SK-N-SH (cell line): ENCODE measurements around the gene TXNRD1. TPM values are rescaled to one million over a fixed set of nuclear protein-coding genes. Genes with fewer than 3 reads are reported as not detected.

Source experiments
- CTCF ChIA-PET: fragments of 300-600, 350-600 bp; formaldehyde crosslinking; extraction: SDS; loops from one replicate; lab custom pipeline; 2021; lab: Yijun Ruan, JAX
- POLR2A ChIA-PET: fragments of 350-600 bp; sonication (Branson Sonifier 250); formaldehyde crosslinking; extraction: SDS; loops from one replicate; lab custom pipeline; 2020; ENCODE audit warnings: antibody characterized with exemption, inconsistent platforms; lab: Yijun Ruan, JAX
- DNase-seq: peaks from one replicate; pipeline ENCODE4 v3.0.0; 2012
- H2AFZ ChIP-seq: fragments of 200-600 bp; sonication (generic); 2 replicates; pipeline ENCODE4 v1.8.1; 2016; ENCODE audit warnings: antibody characterized with exemption, mild to moderate bottlenecking, low read depth
- H3F3A ChIP-seq: fragments of 200-600 bp; sonication (generic); replicated peaks from 2 replicates; pipeline ENCODE3; 2016; ENCODE audit warnings: antibody characterized with exemption, mild to moderate bottlenecking; ENCODE audit not compliant: insufficient read depth
- H3K27ac ChIP-seq, 2 experiments: fragments of 200-500 bp in 1 of 2; fragments of 200-600 bp in 1 of 2; sonication (Bioruptor generic) in 1 of 2; sonication (generic), shearing (Covaris generic) in 1 of 2; 2 replicates each; pipeline versions ENCODE4 v1.5.1 to v1.6.1; 2014 to 2016; ENCODE audit warnings: low read depth in 2 of 2, inconsistent platforms in 1 of 2, low read length in 1 of 2, mild to moderate bottlenecking in 1 of 2, mixed read lengths in 1 of 2
- H3K27me3 ChIP-seq: fragments of 200-600 bp; sonication (generic), shearing (Covaris generic); 2 replicates; pipeline ENCODE4 v1.6.1; 2016; ENCODE audit warnings: mixed run types; ENCODE audit not compliant: insufficient read depth
- H3K36me3 ChIP-seq, 2 experiments: fragments of 200-500 bp in 1 of 2; fragments of 200-600 bp in 1 of 2; sonication (Bioruptor generic) in 1 of 2; sonication (generic) in 1 of 2; replicated peaks in 1 of 2; 2 replicates each; pipeline versions ENCODE3 to v1.5.1; 2014 to 2016; ENCODE audit warnings: low read length in 1 of 2, mild to moderate bottlenecking in 1 of 2; ENCODE audit not compliant: insufficient read depth in 2 of 2, control insufficient read depth in 1 of 2
- H3K4me1 ChIP-seq, 2 experiments: fragments of 200-500 bp in 1 of 2; fragments of 200-600 bp in 1 of 2; sonication (Bioruptor generic) in 1 of 2; sonication (generic), shearing (Covaris generic) in 1 of 2; 2 replicates each; pipeline versions ENCODE4 v1.5.1 to v1.6.1; 2014 to 2016; ENCODE audit warnings: low read depth in 1 of 2, low read length in 1 of 2, mixed run types in 1 of 2; ENCODE audit not compliant: insufficient read depth in 2 of 2, control insufficient read depth in 1 of 2
- H3K4me2 ChIP-seq: fragments of 200-600 bp; sonication (generic), shearing (Covaris generic); 2 replicates; pipeline ENCODE4 v1.6.1; 2017; ENCODE audit warnings: mixed run types
- H3K4me3 ChIP-seq, 2 experiments: fragments of 200-500 bp in 1 of 2; fragments of 200-600 bp in 1 of 2; sonication (Bioruptor generic) in 1 of 2; sonication (generic), shearing (Covaris generic) in 1 of 2; 2 replicates each; pipeline versions ENCODE4 v1.5.1 to v1.8.1; 2014 to 2016; ENCODE audit warnings: low read depth in 2 of 2, inconsistent platforms in 1 of 2, low read length in 1 of 2, mild to moderate bottlenecking in 1 of 2, mixed read lengths in 1 of 2, moderate library complexity in 1 of 2
- H3K79me2 ChIP-seq: fragments of 200-600 bp; sonication (generic); 2 replicates; pipeline ENCODE4 v1.8.1; 2017; ENCODE audit warnings: mild to moderate bottlenecking; ENCODE audit not compliant: insufficient read depth
- H3K9ac ChIP-seq: fragments of 200-600 bp; sonication (generic); 2 replicates; pipeline ENCODE4 v1.6.1; 2017; ENCODE audit warnings: mixed run types
- H3K9me2 ChIP-seq: fragments of 200-600 bp; sonication (generic); 2 replicates; pipeline ENCODE4 v1.6.1; 2017; ENCODE audit warnings: mixed run types
- H3K9me3 ChIP-seq: fragments of 200-600 bp; sonication (generic); 2 replicates; pipeline ENCODE4 v1.6.1; 2017; ENCODE audit warnings: mixed run types, mild to moderate bottlenecking, moderate library complexity
- H4K20me1 ChIP-seq: fragments of 200-600 bp; sonication (generic); 2 replicates; pipeline ENCODE4 v1.6.1; 2017; ENCODE audit warnings: mild to moderate bottlenecking, mixed run types; ENCODE audit not compliant: insufficient read depth
- CHD2 ChIP-seq: fragments of 150-350 bp; IDR thresholded peaks from 2 replicates; pipeline ENCODE4 v1.6.1; 2018; ENCODE audit warnings: low read length; ENCODE audit not compliant: partially characterized antibody
- CTCF ChIP-seq: fragments of 200-600 bp; sonication (generic); IDR thresholded peaks from 2 replicates; pipeline ENCODE4 v1.6.1; 2017; ENCODE audit warnings: antibody characterized with exemption, mild to moderate bottlenecking, moderate library complexity
- FOSL2 ChIP-seq: IDR thresholded peaks from 2 replicates; pipeline ENCODE4 v1.4.0; 2012; ENCODE audit warnings: low read depth, mild to moderate bottlenecking, moderate library complexity, borderline replicate concordance
- FOXM1 ChIP-seq: IDR thresholded peaks from 2 replicates; pipeline ENCODE4 v1.4.0; 2012; ENCODE audit warnings: low read depth, mild to moderate bottlenecking
- POLR2AphosphoS5 ChIP-seq: IDR thresholded peaks from 2 replicates; pipeline ENCODE4 v1.6.1; 2012; ENCODE audit warnings: low read depth, low read length
- RCOR1 ChIP-seq: fragments of 150-350 bp; IDR thresholded peaks from 2 replicates; pipeline ENCODE4 v1.6.1; 2017; ENCODE audit warnings: antibody characterized with exemption, low read length
- TCF12 ChIP-seq: IDR thresholded peaks from 2 replicates; pipeline ENCODE4 v1.4.0; 2012
- ZBTB33 ChIP-seq: IDR thresholded peaks from 2 replicates; pipeline ENCODE4 v1.4.0; 2012; ENCODE audit warnings: low read depth, borderline replicate concordance
- WGBS: methylation state at CpG from one replicate; pipeline ENCODE4 v1.1.6; 2017; ENCODE audit warnings: low lambda C conversion rate; 5-methylcytosine and 5-hydroxymethylcytosine counted together
- polyA plus RNA-seq, 3 experiments: library from polyadenylated mRNA; depleted of rRNA; stranded (reverse); fragments of >200 nt; gene quantifications; 2 replicates each; pipeline ENCODE4 v1.2.3, GENCODE V29; 2012

The TXNRD1 gene
- polyA plus RNA-seq, 1 of the 3 experiments (the other 2 are of a cell fraction), result 143 TPM

GRCh38 chr12:104371043-104371870 is 155.7 kb downstream of the TXNRD1 start:
- H4K20me1 ChIP-seq, result no peaks in the 10 kb centered on the region
- POLR2A ChIA-PET, result no interaction called here
- no peak for DNase-seq
- H3F3A ChIP-seq, result no peaks in the 10 kb centered on the region
- H3K27me3 ChIP-seq, result no peaks in the 10 kb centered on the region
- no peaks in the 10 kb centered on the region for H3K4me1 ChIP-seq
- no peaks in the 10 kb centered on the region for H3K79me2 ChIP-seq
- no peak overlapping the region for H3K4me3 ChIP-seq
- 60% methylated on average over 15 of the region's 15 CpGs for WGBS
- H2AFZ ChIP-seq, result no peak overlapping the region
- H3K36me3 ChIP-seq, result no peaks in the 10 kb centered on the region
- no peak overlapping the region for H3K9ac ChIP-seq
- no peaks in the 10 kb centered on the region for H3K9me3 ChIP-seq
- H3K27ac ChIP-seq, result no peak overlapping the region
- CTCF ChIA-PET, result interaction anchor here (0.6 to 5.0 kb wide), 2 partner anchors 11 to 487 kb away, joined by 3 to 26 read pairs; no protein-coding TSS in a partner anchor
- no peak overlapping the region for H3K4me2 ChIP-seq
- no peaks in the 10 kb centered on the region for H3K9me2 ChIP-seq
- TF ChIP-seq TCF12 (0 out of 2 replicates have a peak, but pooled peaks have one; percentile 14), RCOR1 (no peak), FOSL2 (peak; percentile 30; the same call in 1 of the 2 replicates)

- Histone ChIP-seq H2AFZ (no peak overlapping the region), H3K27ac (no peak overlapping the region), H3K36me3 (no peaks in the 10 kb centered on the region)
- POLR2A ChIA-PET, result no interaction called here
- TF ChIP-seq CTCF, result no peak
- TF ChIP-seq CHD2, result no peak
- TF ChIP-seq FOXM1, result no peak
- TF ChIP-seq RCOR1, result no peak
- no peak for TF ChIP-seq ZBTB33
- TF ChIP-seq POLR2AphosphoS5, result no peak
- TF ChIP-seq, all 33 proteins: peak for 0
- CTCF ChIA-PET, result interaction anchor here (1.0 to 5.0 kb wide), 3 partner anchors 10 to 681 kb away, joined by 3 to 26 read pairs (median 3); no protein-coding TSS in a partner anchor
- DNase-seq, result no peak
- Histone ChIP-seq H3F3A (no peaks in the 10 kb centered on the region), H3K4me3 (no peak overlapping the region), H3K9ac (no peak overlapping the region), H3K9me2 (no peaks in the 10 kb centered on the region), H3K4me1 (0 out of 4 replicates have a peak, but pooled peaks cover 0 to 5% of the 10 kb centered on the region in 2 experiments), H3K9me3 (no peaks in the 10 kb centered on the region), H4K20me1 (no peaks in the 10 kb centered on the region), H3K27me3 (no peaks in the 10 kb centered on the region), H3K79me2 (no peaks in the 10 kb centered on the region), H3K4me2 (no peak overlapping the region)
- WGBS, result 95% methylated on average over 12 of the region's 12 CpGs
These were observed 156.6 kb downstream of the TXNRD1 start for GRCh38 chr12:104372061-104372720.
